HG02610 (cell line): ENCODE measurements around the gene NNAT.
"Not testable (repeated sequence)": the region's sequence is repeated elsewhere in the genome, so short reads cannot be mapped to it uniquely, and the experiment has no call there.

Source experiments
- ATAC-seq: cut with Tn5 transposase; IDR thresholded peaks from one replicate; pipeline ENCODE4 v1.9.1; 2021; ENCODE audit warnings: mild to moderate bottlenecking, moderate library complexity; ENCODE audit not compliant: unreplicated experiment

NNAT gene, protein sequence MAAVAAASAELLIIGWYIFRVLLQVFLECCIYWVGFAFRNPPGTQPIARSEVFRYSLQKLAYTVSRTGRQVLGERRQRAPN

DNA sequence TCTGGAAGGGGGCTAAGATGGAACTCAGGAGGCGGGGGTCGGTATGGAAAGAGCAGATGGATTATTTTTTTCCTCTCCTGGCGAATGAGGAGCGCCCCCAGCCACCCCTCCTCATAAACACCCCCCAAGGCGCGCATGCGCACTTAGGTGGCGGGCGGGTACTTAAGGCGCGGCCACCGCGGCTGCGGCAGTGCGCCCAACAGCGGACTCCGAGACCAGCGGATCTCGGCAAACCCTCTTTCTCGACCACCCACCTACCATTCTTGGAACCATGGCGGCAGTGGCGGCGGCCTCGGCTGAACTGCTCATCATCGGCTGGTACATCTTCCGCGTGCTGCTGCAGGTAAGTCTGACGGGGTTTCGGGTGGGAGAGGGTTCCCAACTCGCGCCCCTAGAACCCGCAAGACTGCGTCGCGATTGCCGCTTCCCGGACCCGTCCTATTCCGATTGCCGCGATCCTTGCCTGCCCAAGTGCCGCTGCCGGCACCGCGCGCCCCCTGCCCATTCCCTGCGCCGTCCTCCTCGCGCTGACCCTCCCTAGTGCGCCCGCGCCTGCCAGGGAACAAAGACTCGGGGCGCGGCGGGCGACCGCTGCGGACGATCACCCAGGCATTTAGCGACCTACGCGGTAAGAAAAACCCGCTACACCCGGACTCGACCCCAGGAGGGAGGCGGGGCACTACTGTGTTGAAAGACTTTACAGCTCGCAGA, at the start of gene NNAT:
TSS of gene NNAT (plus strand) at position 190 of the 711 bp plus-strand sequence. CDS start at position 272, 82 bp downstream.
- no peak for ATAC-seq

DNA sequence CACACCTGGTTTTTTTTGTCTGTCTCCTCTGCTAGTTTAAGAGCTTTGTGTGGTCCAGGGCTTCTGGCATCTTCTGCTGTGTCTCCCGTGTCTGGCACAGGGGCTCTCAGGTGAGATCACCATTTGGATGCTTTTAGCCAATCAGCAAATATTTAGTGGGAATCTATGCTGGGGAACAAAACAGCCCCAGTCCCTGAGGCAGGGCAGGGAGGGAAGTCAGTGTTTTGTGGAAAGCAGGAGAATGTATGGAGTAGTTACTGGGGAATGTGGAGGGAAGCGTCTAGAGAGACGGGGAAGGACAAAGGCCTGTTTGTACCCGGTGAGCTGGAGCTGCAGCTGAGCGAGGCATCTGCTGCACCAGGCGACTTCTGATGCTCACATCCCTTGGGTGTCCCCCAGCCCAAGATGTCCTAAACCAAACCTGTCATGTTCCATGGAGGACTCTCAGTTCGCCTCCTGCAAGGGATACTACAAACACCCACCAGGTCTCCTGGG, 49.3 kb upstream of the NNAT start:
- ATAC-seq: no peak

DNA sequence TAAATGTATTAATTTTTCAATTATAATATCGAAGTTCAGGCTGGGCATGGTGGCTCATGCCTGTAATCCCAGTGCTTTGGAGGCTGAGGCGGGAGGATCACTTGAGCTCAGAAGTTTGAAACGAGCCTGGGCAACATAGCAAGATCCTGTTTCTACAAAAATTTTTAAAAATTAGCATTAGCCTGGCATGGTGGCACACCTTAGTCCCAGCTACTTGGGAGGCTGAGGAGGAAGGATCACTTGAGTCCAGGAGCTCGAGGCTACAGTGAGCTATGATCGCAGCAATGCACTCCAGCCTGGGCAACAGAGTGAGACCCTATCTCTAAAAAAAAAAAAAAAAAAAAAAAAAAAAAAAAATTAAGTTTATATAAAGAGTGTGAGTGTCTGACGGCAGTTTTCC, 48.6 kb upstream of the NNAT start:
- not testable (repeated sequence) for ATAC-seq

DNA sequence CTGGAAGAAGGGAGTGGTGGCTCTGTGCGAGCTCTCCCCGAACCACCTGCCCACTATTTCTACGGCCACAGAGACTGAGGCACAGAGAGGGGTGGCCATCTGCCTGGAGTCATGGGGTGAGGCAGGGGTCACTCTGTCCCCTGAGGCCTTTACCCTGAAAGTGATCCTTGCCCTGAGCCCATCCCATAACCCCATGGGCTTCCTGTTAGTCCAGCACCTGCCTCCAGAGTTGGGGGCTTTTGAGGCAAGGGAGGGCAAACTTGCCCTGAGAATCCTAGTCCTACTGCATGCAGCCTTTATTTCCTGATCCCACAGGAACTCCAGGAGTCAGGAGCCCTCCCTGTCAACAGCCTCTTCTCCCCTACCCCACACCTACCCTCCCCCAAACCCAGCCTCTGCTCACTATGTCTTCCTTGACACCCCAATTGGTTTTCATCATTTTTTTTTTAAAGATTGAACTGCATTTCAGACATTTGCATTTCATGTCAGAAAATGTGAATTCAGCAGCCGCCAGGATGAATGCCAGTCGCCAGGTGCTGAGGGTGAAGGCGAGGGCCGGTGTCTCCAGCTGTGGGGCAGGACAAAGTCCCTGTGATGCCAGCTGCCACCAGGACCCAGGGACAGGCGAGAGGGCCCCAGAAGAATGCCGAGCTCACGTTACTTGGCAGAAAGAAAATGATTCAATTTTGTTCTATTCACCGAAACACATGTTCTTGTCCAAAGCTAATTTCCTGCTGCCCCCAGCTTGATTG, 47.6 kb upstream of the NNAT start:
- no peak for ATAC-seq

DNA sequence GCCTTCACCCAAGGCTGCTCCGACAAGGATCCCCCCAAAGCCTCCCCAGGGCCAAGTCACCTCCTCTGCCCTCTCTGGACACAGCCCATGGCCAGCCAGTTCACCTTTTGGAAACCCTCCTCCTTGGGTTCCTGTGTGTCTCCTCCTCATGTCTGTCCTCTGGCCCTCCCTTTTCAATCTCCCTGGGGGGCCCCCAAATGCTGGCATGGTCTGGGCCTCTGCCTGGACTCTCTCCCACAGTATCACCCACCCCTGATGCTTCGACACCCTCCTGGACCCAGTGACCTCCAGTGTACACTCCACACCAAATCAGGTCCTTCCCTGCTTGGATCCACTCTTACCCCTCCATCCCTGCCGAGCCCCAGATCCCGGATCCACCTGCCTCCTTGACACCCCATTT, 46.7 kb upstream of the NNAT start:
- ATAC-seq: no peak

DNA sequence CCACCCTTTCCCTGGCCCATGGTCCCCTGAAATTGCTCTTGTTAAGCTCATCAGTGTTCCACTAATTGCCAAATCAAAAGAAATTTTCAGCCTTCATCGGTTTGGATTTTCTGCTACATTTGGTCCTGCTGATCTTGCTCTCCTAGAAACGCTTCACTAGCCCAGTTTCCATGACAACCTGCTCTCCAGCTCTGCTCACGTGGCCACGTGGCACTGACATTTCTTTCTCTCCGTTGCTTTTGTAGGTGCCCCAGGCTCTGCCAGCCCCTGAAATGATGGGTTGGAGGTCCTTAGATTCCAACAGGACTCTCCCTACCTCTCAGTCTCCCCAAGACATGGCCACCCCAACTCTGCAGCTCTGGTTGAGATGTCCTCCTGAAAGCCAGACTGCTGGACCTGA, 45.8 kb upstream of the NNAT start:
- ATAC-seq: no peak

DNA sequence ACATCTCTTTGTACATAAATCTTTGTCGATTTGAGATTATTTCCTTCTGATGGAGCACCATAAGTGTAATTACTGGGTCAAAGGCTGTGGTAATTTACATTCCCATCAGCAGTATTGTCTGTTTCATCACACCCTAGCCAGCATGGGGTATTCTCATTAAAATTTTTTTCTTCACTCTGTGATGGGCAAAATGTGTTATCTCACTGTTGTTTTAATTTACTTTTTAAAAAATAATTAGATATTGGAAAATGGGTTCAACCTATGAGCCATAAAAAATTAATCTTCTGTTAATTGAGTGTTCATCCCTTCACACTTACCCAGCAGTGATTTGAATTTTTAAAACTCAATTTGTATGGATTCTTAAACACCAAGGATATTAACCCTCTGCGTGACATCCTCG, 44.0 kb upstream of the NNAT start:
- ATAC-seq: no peak

DNA sequence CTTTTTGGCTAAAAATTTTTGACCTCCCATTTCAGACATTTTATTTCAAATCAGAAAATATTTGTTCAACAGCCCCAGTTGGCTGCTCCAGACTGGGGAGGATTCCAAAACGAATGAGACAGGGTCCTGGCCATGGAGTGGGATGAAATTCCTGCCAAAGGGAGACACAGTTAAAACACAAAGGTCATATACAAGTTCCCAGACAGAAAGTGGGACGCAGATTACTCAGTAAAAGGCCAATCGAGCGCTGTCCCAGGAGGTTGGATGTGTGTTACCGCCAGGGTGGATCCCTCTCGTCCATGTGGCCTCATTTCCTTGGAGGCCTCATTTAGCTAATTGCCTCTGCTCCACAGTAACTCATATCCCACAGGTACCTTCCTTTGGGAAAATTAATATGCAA, 41.8 kb upstream of the NNAT start:
- no peak for ATAC-seq

DNA sequence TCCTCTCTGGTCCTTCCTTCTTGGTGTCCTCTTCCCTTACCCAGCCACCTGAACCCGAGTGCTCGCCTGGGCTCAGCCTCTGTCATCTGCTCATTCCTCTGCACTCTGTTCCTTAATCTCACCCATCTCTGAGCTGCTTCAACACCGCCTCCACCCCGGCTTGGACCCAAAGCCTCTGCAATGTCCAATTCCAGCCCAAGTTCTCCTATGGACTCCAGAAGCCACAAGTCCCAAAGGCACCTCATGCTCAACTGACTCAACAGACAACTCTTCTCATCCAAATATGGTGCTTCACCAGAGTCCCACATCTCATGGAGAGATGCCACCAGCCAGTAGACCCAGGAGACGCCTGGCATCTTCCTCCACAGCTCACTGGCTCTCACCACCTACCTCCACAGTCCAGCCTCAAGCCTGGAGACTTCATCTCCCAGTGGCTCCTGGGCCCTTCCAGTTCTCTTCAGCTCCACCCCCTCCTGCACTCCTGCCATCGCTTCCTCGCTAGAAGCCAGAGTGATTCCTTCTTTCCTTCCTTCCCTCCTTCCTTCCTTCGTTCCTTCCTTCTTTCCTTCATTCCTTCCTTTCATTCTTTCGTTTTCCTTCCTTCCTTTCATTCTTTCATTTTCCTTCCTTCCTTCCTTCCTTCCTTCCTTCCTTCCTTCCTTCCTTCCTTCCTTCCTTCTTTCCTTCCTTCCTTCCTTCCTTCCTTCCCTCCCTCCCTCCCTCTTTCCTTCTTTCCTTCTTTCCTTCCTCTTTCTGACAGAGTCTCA, 40.9 kb upstream of the NNAT start:
- no peak for ATAC-seq

DNA sequence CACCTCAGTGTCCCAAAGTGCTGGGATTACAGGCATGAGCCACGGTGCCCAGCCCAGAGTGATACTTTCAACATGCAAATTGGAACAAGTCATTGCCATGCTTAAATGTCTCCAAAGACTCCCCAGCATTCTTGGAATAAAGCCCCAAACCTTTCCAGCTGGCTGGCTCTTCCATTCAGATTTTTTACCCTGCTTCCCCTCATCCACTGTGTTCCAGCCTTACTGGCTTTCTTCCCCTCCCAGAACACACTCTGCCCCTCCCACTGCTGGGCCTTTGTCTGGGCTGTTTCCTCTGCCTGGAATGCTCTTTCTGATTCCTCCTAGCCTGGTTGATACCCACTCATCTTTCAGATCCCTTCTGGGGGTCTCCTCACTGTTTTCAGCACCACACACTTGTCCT, 40.1 kb upstream of the NNAT start:
- ATAC-seq: no peak

DNA sequence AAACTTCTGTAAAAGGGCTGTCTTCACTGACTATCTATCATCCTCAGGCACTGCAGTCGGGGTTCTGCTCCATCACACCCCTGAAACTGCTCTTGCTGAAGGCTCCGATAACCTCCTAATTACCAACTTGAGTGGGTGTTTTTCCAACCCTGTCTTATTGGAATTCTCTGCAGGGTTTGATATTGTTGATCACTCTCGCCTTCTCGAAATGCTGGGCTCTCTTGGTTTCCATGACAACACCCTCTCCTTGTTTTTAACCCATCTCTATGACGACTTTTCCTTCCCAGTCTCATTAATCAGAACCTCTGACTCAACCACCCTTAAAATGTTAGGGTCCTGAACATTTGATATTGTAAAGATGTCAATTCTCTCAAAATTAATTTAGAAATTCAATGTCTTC, 39.4 kb upstream of the NNAT start:
- ATAC-seq: no peak

DNA sequence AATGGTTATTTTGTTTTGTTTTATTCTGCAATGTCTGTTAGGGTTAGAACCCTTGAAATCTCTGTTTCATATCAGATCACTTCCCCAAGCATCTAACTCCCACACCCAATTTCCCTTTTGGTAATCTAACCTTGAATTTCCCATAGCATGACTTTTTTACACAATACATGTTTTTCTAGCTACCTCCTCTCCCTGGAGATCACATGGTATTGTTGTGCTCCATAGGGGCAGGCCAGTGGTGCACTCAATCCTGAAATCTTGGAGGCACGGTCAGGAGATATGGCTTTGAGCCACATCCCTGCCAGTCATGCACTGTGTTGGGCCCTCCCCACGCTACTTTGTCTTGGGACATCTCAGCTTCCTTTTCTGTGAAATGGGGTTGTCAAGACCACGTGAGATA, 36.7 kb upstream of the NNAT start:
- no peak for ATAC-seq

DNA sequence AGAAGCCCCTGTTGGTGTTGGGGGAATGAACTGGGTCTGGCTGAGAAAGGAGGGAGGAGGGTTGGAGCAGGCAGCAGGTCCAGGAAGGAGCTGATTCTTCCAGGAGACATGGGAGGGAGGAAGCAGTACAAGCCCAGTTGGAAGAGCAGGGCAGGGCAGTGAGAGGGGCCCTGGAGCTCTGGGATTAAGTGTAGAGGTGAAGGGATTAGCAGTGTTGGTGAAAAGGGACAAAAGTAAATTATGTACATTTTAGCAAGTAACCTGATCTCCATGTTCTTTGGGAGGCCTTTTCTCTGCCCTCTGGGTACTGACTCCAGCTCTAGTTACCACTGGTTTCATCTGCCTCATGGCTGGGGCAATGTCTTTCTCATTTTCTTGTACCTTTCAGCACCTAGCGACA, 34.8 kb upstream of the NNAT start:
- ATAC-seq: not testable (repeated sequence)

DNA sequence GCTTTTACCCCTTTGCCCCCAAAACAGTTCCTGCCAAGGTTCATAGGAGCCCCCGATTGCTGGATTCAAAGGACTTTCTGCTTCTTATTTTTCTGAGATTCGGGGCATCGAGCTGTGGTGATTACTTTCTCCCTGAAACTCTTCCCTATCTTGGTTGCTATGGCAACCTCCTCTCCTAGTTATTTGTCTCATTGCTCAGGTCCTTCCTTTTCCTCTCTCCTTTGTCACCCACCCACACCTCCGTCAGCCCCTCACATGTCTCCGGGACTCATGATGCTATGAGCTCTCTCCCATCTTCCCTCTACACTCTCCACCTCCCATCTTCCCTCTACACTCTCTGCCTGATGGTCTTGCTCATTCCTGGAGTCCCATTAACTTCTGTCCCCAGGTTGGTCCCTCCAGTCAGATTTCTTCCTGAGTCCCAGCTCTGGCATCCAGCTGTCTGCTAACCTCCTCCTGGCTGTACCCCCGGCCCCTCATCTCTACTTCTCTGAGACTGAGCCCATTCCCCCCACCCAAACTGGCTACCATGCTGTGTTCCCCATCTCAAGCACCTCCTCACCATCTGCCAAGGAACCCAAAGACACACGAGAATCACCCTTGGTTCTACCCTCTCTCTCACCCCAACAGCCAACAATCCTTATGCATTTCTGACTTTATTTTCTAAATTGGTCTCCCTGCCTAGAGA, 30.2 kb upstream of the NNAT start:
- no peak for ATAC-seq

DNA sequence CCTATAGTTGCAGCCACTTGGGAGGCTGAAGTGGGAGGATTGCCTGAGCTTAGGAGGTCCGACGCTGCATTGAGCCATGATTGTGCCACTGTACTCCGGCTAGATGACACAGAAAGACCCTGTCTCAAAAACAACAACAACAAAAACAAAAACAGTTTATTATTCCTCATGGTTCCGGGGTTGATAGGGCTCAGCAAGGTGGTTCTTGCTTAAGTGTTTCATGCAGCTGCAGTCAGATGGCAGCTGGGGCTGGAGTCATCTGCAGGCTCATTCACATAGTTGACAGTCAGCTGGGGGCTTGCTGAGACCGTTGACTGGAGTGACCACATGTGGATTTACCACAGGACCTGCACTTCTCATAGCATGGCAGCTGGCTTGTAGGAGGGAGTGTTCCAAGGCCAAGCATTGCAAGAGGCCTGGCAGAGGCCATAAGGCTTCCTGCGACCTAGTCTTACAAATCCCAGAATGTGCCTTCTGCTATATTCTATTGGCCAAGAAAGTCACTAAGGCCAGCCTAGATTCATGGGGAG, 28.9 kb upstream of the NNAT start:
- ATAC-seq: no peak

DNA sequence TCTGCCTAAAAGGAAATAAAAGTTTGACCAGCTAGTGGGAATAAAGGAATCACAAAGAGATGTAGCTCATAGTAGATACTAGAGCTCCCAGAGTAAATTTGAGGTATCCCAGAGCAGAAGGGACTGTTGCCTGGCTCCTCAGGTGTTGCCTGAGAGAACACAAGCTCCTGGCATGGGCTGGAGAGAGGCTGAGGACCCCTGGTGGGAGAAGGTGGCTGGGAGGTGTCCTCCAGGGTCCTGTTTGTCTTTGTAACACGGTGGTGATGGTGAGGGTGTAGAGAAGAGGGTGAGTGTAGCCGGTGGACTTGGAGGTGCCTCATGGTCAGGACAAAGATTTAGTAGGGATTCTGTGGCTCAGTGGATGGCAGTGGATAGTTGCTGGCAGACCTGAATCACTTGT, 28.1 kb upstream of the NNAT start:
- ATAC-seq: no peak

DNA sequence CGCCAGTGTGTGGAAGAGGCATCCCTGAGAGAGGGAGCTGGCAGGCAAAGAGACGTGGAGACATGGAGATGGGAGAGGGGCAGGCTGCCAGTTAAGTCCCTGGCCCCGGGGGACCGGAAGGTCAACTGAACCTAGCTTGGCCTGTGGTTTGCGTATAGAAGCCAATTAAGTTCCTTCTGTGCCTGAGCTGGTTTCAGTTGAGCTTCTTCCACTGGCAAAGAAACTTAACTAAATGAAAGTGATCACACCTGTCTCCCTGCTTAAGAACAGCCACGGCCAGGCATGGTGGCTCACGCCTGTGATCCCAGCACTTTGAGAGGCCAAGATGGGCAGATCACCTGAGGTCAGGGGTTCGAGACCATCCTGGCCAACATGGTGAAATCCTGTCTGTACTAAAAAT, 26.7 kb upstream of the NNAT start:
- no peak for ATAC-seq

DNA sequence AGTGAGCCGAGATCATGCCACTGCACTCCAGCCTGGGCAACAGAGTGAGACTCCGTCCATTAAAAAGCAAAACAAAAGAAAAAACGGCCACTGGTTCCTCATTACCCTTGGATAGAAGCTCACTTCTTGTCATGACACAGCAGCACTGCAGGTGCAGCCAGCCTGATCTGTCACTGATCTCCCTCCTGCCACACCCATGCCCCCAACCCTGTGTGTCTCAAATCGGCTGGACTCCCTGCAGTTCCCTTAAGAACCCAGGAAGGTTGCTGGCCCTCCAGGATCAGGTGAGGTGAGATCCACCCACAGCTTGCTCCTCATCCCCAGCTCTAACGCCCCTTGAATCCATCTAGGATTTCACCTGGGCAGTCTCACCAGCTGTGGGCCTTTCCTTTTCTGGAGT, 26.3 kb upstream of the NNAT start:
- ATAC-seq: no peak

DNA sequence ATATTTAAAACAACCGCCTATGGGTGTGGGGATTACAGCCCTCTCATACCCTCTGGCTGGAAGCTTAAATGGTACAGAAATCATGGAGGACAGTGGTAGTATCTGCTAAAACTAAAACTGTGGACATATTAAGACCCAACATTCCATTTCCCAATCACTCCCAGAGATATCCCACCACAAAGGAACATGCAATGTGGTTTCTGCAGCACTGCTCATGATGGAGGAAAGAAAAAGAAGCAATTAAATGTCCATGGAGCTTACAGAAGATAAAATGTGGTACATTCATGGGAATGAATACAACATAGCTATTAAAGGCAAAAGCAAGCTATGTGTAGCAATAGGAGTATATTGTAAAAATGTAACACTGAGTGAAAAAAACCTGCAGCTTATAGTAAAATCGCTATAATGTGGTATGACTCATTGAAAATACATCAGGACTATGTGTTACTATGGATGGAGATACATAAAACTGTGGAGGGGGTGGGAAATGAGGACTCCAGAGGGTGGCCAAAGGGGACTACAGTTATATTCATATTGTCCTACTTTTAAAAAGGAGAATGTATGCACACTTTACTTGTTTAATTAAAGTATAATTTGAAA, 22.9 kb upstream of the NNAT start:
- ATAC-seq: no peak

DNA sequence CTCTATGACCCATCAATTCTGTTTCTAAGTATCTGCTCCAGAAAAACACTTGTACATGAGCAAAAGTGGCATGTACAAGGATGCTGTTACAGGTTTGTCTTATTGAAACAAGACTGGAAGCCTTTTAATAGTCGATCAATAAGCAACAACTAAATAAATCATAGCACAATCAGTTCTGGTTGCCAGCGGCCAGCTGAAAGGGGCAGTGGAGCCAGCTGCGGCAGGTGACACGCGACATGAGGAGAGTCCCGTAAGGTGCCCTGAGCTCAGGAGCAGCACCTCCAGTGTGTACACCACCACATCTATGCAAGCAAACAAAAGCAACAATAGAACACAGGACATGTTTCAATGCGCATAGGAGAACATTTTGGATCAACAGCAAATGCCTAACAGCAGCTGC, 20.7 kb upstream of the NNAT start:
- ATAC-seq: no peak
